Measurements from ENCODE around the gene POGLUT3. TPM values are rescaled to one million over a fixed set of nuclear protein-coding genes. Genes with fewer than 3 reads are reported as not detected.
A peak's percentile ranks its signal among the peaks of the same experiment; 100 is the strongest.

POGLUT3 gene
- total RNA-seq, result 39.6 to 41.5 TPM (median 40.1 TPM) in 3 replicates

GRCh38 chr11:108498046-108498815, at the start of gene POGLUT3:
Gene POGLUT3 (minus strand): TSS chr11:108498384. CDS start chr11:108498366, 18 bp downstream.
- H3K9me3 Mint-ChIP-seq, result no peaks in the 10 kb centered on the region
- DNase-seq (ENCODE audit: low spot score in 2 of 2, unreplicated experiment in 2 of 2), result peak; percentile 47 to 72
- H3K36me3 Mint-ChIP-seq, result peaks cover 2% of the 10 kb centered on the region
- peak within 1 kb of the TSS; percentile 99 for H3K27ac Mint-ChIP-seq
- no peak for TF ChIP-seq CTCF (IDR thresholded peaks at IDR 0.05; ENCODE audit: unreplicated experiment)
- H3K4me3 Mint-ChIP-seq, result peak within 1 kb of the TSS; percentile 92
- H3K4me1 Mint-ChIP-seq, result peaks cover 53% of the 10 kb centered on the region
- no peaks in the 10 kb centered on the region for H3K27me3 Mint-ChIP-seq (ENCODE audit: low read depth)

- Mint-ChIP-seq H3K27ac (no peak overlapping the region), H3K9me3 (no peaks in the 10 kb centered on the region), H3K4me1 (peaks cover 37% of the 10 kb centered on the region), H3K36me3 (peaks cover 4% of the 10 kb centered on the region), H3K27me3 (ENCODE audit: low read depth) (no peaks in the 10 kb centered on the region), H3K4me3 (no peak overlapping the region)
- no peak for TF ChIP-seq CTCF (IDR thresholded peaks at IDR 0.05; ENCODE audit: unreplicated experiment)
- no peak for DNase-seq (ENCODE audit: low spot score in 2 of 2, unreplicated experiment in 2 of 2)
These were observed 47.8 kb upstream of the POGLUT3 start for GRCh38 chr11:108545909-108546501.

- peaks cover 30% of the 10 kb centered on the region for H3K4me1 Mint-ChIP-seq
- H3K27ac Mint-ChIP-seq, result peak overlapping the region; percentile 26
- H3K4me3 Mint-ChIP-seq, result no peak overlapping the region
These were observed 45.3 kb upstream of the POGLUT3 start for GRCh38 chr11:108543316-108543964.

GRCh38 chr11:108541531-108541930, 43.3 kb upstream of the POGLUT3 start:
- no peak for DNase-seq (ENCODE audit: low spot score in 2 of 2, unreplicated experiment in 2 of 2)
- H3K27ac Mint-ChIP-seq, result peak overlapping the region; percentile 16
- H3K4me3 Mint-ChIP-seq, result no peak overlapping the region
- peaks cover 5% of the 10 kb centered on the region for H3K36me3 Mint-ChIP-seq
- no peak for TF ChIP-seq CTCF (IDR thresholded peaks at IDR 0.05; ENCODE audit: unreplicated experiment)
- H3K9me3 Mint-ChIP-seq, result no peaks in the 10 kb centered on the region
- no peaks in the 10 kb centered on the region for H3K27me3 Mint-ChIP-seq (ENCODE audit: low read depth)
- H3K4me1 Mint-ChIP-seq, result peaks cover 47% of the 10 kb centered on the region

More at GRCh38 chr11:108543316-108543964, 45.3 kb upstream of the POGLUT3 start:
- no peak for DNase-seq (ENCODE audit: low spot score in 2 of 2, unreplicated experiment in 2 of 2)
- Mint-ChIP-seq H3K36me3 (peaks cover 5% of the 10 kb centered on the region), H3K27me3 (ENCODE audit: low read depth) (no peaks in the 10 kb centered on the region), H3K9me3 (no peaks in the 10 kb centered on the region)
- TF ChIP-seq CTCF (IDR thresholded peaks at IDR 0.05; ENCODE audit: unreplicated experiment), result no peak

- H3K4me1 Mint-ChIP-seq, result peaks cover 38% of the 10 kb centered on the region
- H3K27me3 Mint-ChIP-seq (ENCODE audit: low read depth), result no peaks in the 10 kb centered on the region
- H3K27ac Mint-ChIP-seq, result peak overlapping the region; percentile 90
- H3K36me3 Mint-ChIP-seq, result peaks cover 9% of the 10 kb centered on the region
- TF ChIP-seq CTCF (IDR thresholded peaks at IDR 0.05; ENCODE audit: unreplicated experiment), result no peak
- no peaks in the 10 kb centered on the region for H3K9me3 Mint-ChIP-seq
- H3K4me3 Mint-ChIP-seq, result peak overlapping the region; percentile 2
- DNase-seq (ENCODE audit: low spot score in 2 of 2, unreplicated experiment in 2 of 2), result no peak
These were observed 40.3 kb upstream of the POGLUT3 start for GRCh38 chr11:108538502-108538901.
